Activated CD8-positive, alpha-beta memory T cell treated with anti-CD3 and anti-CD28 coated beads for 1 hour (primary cell): ENCODE measurements around the gene TRIM29.
A peak's percentile ranks its signal among the peaks of the same experiment; 100 is the strongest.
"Not testable (repeated sequence)": the region's sequence is repeated elsewhere in the genome, so short reads cannot be mapped to it uniquely, and the experiment has no call there.

ENCODE experiments used
- DNase-seq, 2 donors: peaks; one replicate each; pipeline ENCODE4 v3.0.0-alpha.2; 2020; ENCODE audit warnings: low read depth in 1 of 2; ENCODE audit errors: extremely low read depth in 1 of 2

TRIM29 gene

GRCh38 chr11:120172054-120172911 lies 34.4 kb upstream of the TRIM29 start:
- peak in 1 of 2 donors; percentile 14 for DNase-seq

DNA sequence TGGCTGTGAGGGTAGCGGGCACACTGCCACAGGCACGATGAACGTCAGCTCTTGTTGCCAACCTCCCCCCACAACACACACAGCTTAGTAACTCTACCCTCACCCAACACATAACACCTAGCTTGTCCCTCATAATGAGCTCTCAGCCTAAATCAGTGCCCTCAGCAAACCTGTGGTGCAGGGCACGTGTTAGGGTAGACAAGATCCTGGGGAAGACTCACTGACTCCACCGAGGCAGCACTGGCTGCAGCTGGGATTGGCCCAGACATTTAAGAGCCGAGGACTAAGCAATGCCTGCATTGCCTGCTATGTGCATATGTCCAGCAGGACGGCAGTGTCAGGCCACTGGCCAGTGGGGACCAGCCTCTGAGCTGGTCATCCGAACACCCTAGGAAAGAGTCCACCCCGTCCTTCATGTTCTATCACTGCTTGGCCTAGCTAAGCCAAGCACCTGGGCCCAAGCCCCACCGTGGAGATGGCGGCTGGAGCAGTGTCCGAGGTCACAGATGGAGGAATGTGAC lies 32.9 kb upstream of the TRIM29 start:
- no peak for DNase-seq

DNA sequence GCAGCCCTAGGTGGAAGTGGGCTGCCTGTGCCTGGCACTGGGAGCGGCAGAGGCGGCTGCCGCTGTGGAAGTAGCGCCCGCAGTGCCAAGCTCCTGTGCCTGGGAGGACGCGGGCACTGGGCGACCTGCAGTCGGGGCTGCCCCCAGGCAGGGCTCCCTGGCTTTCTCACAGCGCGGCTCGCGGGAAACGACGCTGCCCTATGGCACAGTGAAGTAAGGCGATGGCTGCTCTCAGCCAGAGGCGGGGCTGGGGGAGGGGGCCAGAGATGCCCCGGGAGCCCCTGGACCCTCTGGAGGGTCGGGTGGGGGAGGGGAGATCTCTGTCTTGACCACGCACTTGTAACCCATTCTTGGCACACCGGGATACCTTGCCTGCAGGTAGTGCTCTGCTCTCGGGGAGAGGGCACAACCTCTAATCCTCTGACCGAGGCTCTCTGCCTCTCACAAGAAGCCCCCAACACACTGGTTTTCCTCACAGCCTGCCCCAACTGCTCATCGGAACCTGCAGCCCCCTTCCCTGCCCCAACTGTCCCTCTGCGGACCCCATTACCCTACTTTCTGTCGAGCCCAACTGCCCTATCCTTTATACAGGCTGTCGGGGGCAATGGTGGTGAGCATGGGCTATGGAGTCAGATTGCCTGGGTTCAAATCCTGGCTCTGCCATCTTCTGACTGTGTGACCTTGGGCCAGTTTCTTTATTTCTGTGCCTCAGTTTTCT lies 32.2 kb upstream of the TRIM29 start:
- DNase-seq, result no peak

DNA sequence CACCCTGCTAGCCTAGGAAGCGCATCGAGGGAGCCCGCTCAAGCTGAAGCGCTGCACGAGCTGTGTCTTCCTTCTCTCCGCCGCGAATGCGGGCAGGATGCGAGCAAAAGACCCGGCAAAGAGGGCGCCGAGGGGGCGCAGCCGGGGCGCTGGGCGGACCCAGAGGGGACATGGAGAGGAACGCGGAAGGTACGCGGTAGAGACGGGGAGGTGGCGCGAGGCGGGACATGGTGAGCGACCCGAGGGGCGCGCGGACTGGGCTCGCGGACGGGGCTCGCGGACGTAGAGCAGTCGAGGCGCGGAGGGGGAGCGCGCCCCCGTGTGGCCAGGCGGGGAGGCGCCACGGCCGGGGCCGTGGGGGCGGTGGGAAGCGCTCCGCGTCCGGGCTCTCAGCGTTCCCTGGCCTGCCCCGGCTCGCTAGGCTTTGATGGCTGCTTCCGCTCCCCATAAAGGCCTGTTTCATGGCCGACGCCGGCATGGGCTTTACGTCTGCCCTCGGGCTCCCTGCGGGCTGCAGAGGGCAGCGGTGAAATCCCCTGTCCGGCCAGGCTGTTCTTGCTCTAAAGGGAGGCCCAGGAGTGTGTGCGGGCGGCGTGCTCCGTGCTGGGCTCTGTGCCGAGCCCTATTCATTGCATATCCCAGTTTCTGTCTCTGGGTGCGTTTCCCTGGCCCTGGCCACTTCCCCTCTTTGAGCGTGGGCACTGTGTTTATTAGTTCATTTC lies 31.2 kb upstream of the TRIM29 start:
- peak in 1 of 2 donors; percentile 39 for DNase-seq

DNA sequence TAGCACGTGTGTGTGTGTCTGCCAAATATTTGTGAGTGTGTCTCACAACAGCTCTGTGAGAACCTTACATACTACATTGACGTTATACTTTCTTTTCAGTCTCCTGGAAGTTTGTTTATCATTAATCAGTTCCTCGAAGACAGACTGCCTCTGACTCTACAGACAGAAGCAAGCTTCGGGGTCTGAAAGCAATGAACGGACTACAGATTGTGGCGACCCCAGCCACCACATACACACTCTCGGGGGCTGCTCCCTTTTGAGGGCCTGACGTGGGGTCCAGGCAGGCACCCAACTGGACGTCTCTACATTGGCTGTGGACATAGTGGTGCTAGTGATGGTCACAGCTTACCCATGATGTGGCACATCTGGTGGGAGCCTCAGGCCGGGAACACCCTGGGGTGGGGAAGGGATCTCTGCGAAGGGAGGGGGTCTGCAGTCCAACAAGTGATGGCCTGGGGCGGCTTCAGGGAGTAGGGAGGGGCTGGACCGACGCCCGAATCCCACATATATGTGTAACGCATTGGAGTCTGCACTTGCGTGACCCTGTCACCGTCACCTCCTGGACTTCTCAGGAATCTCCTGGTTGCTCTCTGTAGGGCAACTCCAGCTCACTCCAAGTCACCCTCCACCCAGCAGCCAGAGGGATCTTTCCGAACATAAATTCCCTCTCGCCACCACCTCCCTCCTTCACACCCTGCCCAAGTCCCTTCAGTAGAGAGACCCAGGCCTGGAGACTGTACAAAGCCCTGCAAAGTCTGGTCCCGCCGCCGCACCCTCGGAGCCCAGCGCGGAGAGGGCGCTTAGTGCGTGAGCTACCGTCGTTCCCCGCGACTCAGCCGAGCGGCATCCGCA lies 30.4 kb upstream of the TRIM29 start:
- no peak for DNase-seq

- no peak for DNase-seq
Observed at GRCh38 chr11:120167659-120168058, 29.7 kb upstream of the TRIM29 start.

GRCh38 chr11:120160436-120160835 lies 22.5 kb upstream of the TRIM29 start:
- DNase-seq, result no peak

DNA sequence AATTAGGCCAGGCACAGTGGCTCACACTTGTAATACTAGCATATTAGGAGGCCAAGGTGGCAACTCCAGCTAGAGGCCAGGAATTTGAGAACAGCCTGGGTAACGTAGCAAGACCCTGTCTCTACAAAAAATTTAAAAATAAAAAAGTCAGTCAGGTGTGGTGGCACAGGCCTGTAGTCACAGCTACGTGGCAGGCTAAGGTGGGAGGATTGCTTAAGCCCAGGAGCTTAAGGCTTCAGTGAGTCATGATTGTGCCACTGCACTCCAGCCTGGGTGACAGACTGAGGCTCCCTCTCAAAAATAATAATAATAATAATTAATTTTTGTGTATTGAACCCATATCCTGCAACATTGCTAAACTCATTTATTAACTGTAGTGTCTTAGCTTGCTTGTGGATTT lies 15.3 kb upstream of the TRIM29 start:
- no peak for DNase-seq

DNA sequence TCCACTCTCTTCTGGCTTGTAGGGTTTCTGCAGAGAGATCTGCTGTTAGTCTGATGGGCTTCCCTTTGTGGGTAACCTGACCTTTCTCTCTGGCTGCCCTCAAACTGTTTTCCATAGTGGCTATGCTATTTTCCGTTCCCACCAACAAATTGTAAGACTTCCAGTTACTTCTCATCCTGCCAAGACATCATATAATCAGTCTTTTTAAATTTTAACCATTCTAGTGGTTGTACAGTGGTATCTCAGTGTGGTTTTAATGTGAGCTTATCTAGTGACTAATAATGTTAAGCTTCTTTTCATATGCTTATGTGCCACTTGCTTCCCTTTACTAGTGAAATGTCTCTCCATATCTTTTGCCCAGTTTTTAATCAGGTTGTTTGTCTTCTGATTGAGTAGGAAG lies 13.6 kb upstream of the TRIM29 start:
- DNase-seq, result no peak

GRCh38 chr11:120149246-120149645 lies 11.3 kb upstream of the TRIM29 start:
- DNase-seq, result no peak

GRCh38 chr11:120147950-120148270 lies 10.0 kb upstream of the TRIM29 start:
- DNase-seq, result no peak

DNA sequence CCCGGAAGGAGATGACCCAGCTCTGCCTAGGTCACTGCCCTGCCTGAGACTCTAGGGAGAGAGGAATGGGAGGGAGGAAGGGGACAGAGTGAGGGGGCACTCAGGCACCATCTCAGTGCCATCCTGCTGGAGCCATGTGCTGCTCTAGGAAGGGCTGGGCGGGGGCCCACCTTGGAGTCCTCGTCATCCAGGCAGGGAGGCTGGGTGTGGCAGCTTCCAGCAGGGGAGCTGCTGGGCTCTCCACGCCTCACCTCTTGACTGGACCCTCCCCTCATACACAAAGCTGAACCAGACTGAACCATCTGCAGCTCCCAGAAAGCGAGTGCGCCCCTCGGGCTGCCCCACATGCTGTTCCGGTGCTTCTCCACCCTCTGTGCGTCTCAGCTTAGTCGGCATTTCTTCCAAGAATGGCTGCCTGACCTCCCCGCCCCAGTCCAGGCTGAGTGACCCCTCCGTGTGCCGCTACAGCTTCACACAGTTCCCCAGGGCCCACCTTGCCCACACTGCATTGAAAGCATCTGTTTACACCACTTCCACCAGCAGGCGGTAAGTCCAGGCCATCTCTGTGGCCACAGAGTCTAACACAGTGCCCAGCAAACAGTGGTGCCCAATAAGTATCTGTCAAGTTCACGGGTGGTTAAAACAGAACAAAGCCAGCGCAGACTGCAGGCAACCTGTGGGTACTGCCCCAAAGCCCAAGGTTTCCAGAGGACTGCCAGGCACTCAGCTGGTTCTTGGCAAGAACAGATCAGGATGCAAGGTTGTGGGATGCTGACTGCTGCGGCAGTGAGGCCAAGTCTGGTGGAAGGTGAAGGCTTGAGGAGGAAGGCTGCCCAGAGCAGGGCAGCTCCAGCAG lies 9.4 kb upstream of the TRIM29 start:
- DNase-seq, result no peak

DNA sequence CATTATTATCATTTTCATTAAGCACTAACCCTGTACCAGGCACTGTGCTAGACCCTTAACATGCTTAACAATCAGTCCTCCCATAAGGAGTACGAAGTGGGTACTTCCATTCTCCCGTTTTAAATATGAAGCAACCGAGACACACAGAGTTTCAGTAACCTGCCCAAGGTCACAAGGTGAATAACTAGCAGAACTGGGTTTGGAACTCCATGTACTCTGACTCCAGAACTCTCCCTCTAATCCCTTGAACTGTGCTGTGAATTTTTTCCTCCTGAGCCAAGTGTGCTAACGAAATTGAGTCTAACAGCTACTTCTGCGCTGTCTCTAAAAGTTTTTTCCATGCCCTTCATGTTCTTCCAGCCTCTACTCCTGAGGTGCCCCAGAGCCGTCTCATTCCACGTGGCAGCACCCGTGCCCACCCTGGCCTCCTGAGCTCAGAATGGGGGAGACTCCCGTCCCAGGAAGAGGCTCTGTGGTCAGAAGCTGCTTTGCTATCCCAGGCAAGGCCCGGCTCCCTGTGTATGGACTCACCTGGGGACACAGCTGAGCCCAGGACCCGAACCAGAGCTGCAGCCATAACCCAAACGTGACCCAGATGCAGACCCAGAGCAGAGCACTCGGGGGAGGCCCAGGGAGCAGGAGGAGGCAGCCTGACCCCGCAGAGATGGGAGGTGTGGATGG lies 8.6 kb upstream of the TRIM29 start:
- DNase-seq, result no peak

DNA sequence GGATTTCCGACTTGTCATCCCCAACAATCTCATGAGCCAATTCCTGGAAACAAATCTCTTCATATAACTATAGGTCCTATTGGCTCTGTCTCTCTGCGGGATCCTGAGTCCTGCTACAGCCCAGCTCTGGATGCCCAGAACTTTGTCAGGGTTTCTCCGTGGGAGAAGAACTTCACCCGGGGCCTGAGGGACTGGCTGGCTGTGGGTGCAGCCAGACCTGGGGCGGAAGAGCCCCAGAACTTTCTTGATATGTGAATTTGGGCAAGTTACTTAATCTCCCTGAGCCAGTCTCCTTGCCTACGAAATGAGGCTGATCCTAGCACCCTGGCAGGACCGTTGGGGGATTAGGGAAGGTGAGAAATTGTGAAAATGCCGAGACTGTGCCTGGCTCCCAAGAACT lies 6.6 kb upstream of the TRIM29 start:
- DNase-seq, result no peak

GRCh38 chr11:120143472-120143871 lies 5.6 kb upstream of the TRIM29 start:
- DNase-seq, result not testable (repeated sequence)

GRCh38 chr11:120142441-120143100 lies 4.7 kb upstream of the TRIM29 start:
- DNase-seq, result no peak

- no peak for DNase-seq
Observed at GRCh38 chr11:120141768-120142423, 4.0 kb upstream of the TRIM29 start.

DNA sequence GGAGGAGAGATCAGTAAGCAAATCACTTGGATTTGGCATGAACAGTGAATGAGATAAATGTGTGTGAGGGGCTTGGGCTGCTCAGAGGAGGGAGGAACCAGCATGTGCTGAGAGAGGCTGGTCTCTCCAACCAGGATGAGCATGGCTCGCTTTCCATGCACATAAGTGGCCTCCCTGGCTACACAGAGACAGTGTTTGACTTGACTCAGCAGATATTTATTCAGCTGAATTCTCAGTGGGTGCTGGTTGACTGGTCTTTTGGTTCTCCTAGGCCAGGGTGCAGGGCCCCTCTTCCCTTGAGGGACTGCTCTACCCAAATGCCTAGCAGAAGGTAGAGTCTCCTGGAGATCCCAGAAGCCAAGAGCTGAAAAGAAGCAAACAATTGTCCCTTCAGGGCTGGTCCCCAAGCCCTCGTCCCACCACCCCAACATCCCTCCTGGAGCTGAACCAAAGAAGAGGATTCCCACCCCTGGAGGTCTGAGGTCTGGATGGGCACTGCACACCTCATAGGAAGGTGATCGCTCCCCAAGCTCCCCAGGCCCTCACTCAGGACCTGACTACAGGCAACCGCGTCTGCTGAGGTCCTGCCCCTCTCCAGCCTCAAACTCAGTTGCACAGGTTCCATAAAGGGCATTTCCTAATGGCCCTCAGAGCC lies 3.3 kb upstream of the TRIM29 start:
- no peak for DNase-seq
